ENCODE measurements around the gene MYL4. TPM values are rescaled to one million over a fixed set of nuclear protein-coding genes. Genes with fewer than 3 reads are reported as not detected.

The MYL4 gene
- total and polyA plus RNA-seq, 10 of the 15 experiments (the other 5 are each of a cell fraction or from before 2014, with no cell fraction given) = 0.23 to 1.6 (median 0.58) TPM; not detected in 3

DNA sequence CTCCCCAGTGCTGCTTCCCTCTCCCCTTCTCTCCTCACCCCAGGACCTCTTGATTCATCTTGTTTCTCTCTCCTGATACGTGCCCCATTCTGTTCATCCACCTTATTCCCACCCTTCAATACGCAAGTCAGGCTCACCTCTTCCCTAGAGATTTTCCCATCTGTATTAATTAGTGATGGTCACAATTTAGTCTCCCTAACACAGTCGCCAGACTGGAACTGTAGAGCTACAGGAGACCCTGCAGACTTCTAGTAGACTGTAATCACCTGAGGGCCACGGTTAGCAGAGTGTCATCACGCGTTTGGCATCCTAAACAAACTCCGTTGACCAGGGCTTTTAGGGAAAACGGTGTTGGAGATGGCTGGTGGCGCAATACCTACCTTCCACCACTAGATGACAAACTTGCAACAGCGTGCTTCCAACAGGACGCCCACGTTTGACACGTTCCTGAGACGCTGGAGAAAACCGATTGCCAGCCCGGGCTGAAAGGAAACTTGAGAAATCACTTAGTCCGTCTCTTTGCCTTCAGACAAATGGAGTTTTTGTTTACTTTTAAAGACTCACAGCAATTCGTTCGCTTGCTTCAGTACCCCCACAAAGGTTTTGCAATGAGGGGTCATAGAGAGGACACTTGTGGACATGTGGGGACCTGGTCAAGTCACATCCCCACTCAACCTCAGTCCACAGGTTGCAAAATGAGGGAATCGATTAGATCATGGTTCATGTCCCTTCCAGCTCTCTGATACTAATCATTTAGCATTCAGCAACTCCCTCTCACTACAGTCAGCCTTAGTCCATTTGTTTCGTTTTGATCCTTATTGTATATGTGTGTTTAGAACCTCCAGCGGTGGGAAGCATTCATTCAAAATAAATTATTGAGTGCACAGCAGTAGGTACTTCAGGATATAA, 20.6 kb downstream of the MYL4 start (continued):
- TF ChIP-seq, protein P1, sequence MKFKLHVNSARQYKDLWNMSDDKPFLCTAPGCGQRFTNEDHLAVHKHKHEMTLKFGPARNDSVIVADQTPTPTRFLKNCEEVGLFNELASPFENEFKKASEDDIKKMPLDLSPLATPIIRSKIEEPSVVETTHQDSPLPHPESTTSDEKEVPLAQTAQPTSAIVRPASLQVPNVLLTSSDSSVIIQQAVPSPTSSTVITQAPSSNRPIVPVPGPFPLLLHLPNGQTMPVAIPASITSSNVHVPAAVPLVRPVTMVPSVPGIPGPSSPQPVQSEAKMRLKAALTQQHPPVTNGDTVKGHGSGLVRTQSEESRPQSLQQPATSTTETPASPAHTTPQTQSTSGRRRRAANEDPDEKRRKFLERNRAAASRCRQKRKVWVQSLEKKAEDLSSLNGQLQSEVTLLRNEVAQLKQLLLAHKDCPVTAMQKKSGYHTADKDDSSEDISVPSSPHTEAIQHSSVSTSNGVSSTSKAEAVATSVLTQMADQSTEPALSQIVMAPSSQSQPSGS (IDR thresholded peaks at IDR 0.05; ENCODE audit: low read length) = no peak
- no peak for TF ChIP-seq TAF1 (IDR thresholded peaks at IDR 0.05; ENCODE audit: borderline replicate concordance, low read depth, low read length)
- peak; percentile 58; the same call in 1 of the 2 replicates for TF ChIP-seq TBL1XR1 (IDR thresholded peaks at IDR 0.05; ENCODE audit: low read depth, low read length)
- TF ChIP-seq HCFC1 (IDR thresholded peaks at IDR 0.05; ENCODE audit: low read length) = peak; percentile 20; the same call in 1 of the 2 replicates
- TF ChIP-seq SIN3A (IDR thresholded peaks at IDR 0.05; ENCODE audit: low read depth, low read length) = no peak
- TF ChIP-seq JUNB (IDR thresholded peaks at IDR 0.05) = no peak
- TF ChIP-seq IKZF1 (conservative IDR thresholded peaks at IDR 0.05) = peak; percentile 82
- TF ChIP-seq SIX5 (IDR thresholded peaks at IDR 0.05; ENCODE audit: low read depth, low read length, severe bottlenecking) = no peak
- peak; percentile 86 for TF ChIP-seq YY1 (IDR thresholded peaks at IDR 0.05; ENCODE audit: low read depth, low read length)
- no peak for TF ChIP-seq PRDM15 (CRISPR knock-in tag; IDR thresholded peaks at IDR 0.05)
- TF ChIP-seq SRF (IDR thresholded peaks at IDR 0.05; ENCODE audit: low read depth in 2 of 2, low read length in 2 of 2) = 0 out of 4 replicates have a peak, but pooled peaks of 1 of the 2 experiments have one; percentile 46
- TF ChIP-seq ZNF384 (IDR thresholded peaks at IDR 0.05; ENCODE audit: borderline replicate concordance, low read depth, low read length) = no peak
- TF ChIP-seq, protein P2, sequence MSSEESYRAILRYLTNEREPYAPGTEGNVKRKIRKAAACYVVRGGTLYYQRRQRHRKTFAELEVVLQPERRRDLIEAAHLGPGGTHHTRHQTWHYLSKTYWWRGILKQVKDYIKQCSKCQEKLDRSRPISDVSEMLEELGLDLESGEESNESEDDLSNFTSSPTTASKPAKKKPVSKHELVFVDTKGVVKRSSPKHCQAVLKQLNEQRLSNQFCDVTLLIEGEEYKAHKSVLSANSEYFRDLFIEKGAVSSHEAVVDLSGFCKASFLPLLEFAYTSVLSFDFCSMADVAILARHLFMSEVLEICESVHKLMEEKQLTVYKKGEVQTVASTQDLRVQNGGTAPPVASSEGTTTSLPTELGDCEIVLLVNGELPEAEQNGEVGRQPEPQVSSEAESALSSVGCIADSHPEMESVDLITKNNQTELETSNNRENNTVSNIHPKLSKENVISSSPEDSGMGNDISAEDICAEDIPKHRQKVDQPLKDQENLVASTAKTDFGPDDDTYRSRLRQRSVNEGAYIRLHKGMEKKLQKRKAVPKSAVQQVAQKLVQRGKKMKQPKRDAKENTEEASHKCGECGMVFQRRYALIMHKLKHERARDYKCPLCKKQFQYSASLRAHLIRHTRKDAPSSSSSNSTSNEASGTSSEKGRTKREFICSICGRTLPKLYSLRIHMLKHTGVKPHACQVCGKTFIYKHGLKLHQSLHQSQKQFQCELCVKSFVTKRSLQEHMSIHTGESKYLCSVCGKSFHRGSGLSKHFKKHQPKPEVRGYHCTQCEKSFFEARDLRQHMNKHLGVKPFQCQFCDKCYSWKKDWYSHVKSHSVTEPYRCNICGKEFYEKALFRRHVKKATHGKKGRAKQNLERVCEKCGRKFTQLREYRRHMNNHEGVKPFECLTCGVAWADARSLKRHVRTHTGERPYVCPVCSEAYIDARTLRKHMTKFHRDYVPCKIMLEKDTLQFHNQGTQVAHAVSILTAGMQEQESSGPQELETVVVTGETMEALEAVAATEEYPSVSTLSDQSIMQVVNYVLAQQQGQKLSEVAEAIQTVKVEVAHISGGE (CRISPR knock-in tag; IDR thresholded peaks at IDR 0.05) = no peak
- TF ChIP-seq ASH2L (IDR thresholded peaks at IDR 0.05; ENCODE audit: borderline replicate concordance, low read depth) = no peak
- TF ChIP-seq SUZ12 (IDR thresholded peaks at IDR 0.05; ENCODE audit: unreplicated experiment) = no peak
- TF ChIP-seq EP300 (IDR thresholded peaks at IDR 0.05; ENCODE audit: borderline replicate concordance in 1 of 2, control insufficient read depth in 1 of 2, low read depth in 2 of 2, low read length in 2 of 2) = no peak

Data from GM12878 (cell line).